HEK293T (cell line): ENCODE measurements around the gene UNC119B.

ENCODE experiments used
- ELF4 ChIP-seq: fragments of 450-650 bp; IDR thresholded peaks from 2 replicates; pipeline ENCODE4 v1.6.1; 2017; ENCODE audit warnings: antibody characterized with exemption
- SP1 ChIP-seq: fragments of 450-650 bp; IDR thresholded peaks from 2 replicates; pipeline ENCODE4 v1.6.1; 2017
- TARDBP ChIP-seq: fragments of 450-650 bp; IDR thresholded peaks from 2 replicates; pipeline ENCODE4 v1.6.1; 2016
- TF ChIP-seq, protein P1 (sequence below): fragments of 450-650 bp; IDR thresholded peaks from 2 replicates; pipeline ENCODE4 v1.6.1; 2016

- TF ChIP-seq, protein P1, sequence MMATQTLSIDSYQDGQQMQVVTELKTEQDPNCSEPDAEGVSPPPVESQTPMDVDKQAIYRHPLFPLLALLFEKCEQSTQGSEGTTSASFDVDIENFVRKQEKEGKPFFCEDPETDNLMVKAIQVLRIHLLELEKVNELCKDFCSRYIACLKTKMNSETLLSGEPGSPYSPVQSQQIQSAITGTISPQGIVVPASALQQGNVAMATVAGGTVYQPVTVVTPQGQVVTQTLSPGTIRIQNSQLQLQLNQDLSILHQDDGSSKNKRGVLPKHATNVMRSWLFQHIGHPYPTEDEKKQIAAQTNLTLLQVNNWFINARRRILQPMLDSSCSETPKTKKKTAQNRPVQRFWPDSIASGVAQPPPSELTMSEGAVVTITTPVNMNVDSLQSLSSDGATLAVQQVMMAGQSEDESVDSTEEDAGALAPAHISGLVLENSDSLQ, result no peak
- no peak for TF ChIP-seq SP1
- no peak for TF ChIP-seq TARDBP
- TF ChIP-seq ELF4, result no peak
These were observed 57.1 kb downstream of the UNC119B start for GRCh38 chr12:120767071-120768024.
